ENCODE data around the gene RPL39L. TPM values are rescaled to one million over a fixed set of nuclear protein-coding genes. Genes with fewer than 3 reads are reported as not detected.

RPL39L gene
- total RNA-seq, 1 experiment from 2014 or later, result 145 TPM

- H3K27me3 ChIP-seq, result no peaks in the 10 kb centered on the region
- H3K4me3 ChIP-seq, result no peak overlapping the region
- H3K9me3 ChIP-seq, result no peaks in the 10 kb centered on the region
- DNase-seq, result no peak
- no peaks in the 10 kb centered on the region for H3K36me3 ChIP-seq
These were observed 26.1 kb downstream of the RPL39L start for GRCh38 chr3:187112934-187113793.

- no peak for DNase-seq
- Histone ChIP-seq H3K4me3 (no peak overlapping the region), H3K36me3 (no peaks in the 10 kb centered on the region), H3K27me3 (no peaks in the 10 kb centered on the region), H3K9me3 (no peaks in the 10 kb centered on the region)
These were observed 29.1 kb downstream of the RPL39L start for GRCh38 chr3:187110156-187110555.

DNA sequence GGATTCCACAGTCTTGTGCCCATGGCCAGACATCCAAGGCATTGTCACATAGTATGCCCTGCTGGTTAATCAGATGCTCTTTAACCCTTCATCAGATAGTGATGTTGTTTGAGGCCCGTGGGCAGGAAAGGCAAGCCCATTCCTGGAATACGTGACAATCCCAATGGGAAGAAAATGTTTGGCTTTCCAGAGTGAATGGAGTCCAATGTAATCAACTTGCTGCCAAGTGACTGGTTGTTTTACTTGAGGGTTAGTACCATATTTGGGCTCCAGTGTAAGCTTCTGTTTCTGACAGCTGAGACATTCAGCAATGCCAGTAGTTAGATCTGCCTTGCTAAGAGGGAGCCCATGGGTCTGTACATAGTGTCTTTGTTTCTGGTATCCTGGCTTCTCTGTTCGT is 31.3 kb downstream of the RPL39L start:
- no peaks in the 10 kb centered on the region for H3K27me3 ChIP-seq
- no peaks in the 10 kb centered on the region for H3K9me3 ChIP-seq
- DNase-seq, result no peak
- no peak overlapping the region for H3K4me3 ChIP-seq
- no peaks in the 10 kb centered on the region for H3K36me3 ChIP-seq

DNA sequence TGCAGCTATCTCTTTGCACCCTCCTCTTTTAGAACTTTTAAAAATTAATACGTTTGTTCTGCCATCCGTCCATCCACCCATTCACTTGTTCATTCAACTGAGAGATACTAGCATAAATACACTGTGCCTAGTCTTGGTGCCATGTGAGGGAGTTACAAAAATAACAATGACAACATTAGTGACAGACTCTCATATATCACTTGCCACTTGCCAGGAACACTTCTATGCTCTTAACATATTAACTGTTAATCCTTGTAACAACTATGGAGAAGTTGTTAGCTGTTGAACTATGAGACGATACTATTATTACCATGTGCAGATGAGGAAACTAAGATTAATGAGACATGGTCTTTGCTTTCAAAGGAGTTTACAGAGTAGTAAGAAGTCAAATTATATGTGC is 33.6 kb downstream of the RPL39L start:
- H3K4me3 ChIP-seq, result no peak overlapping the region
- DNase-seq, result no peak

GRCh38 chr3:187104933-187105332 is 34.4 kb downstream of the RPL39L start:
- H3K9me3 ChIP-seq, result no peaks in the 10 kb centered on the region
- H3K36me3 ChIP-seq, result no peaks in the 10 kb centered on the region
- H3K4me3 ChIP-seq, result no peak overlapping the region
- DNase-seq, result no peak
- H3K27me3 ChIP-seq, result no peaks in the 10 kb centered on the region

More for the DNA sequence above, 33.6 kb downstream of the RPL39L start:
- H3K36me3 ChIP-seq, result no peaks in the 10 kb centered on the region
- H3K27me3 ChIP-seq, result no peaks in the 10 kb centered on the region
- no peaks in the 10 kb centered on the region for H3K9me3 ChIP-seq

- Histone ChIP-seq H3K36me3 (no peaks in the 10 kb centered on the region), H3K9me3 (no peaks in the 10 kb centered on the region), H3K27me3 (no peaks in the 10 kb centered on the region), H3K4me3 (no peak overlapping the region)
- DNase-seq, result no peak
These were observed 35.0 kb downstream of the RPL39L start for GRCh38 chr3:187104342-187104741.

GRCh38 chr3:187103251-187103650 is 36.0 kb downstream of the RPL39L start:
- no peaks in the 10 kb centered on the region for H3K27me3 ChIP-seq
- H3K9me3 ChIP-seq, result peaks cover 3% of the 10 kb centered on the region; the same call in 1 of the 2 replicates

GRCh38 chr3:187102073-187102634 is 37.1 kb downstream of the RPL39L start:
- DNase-seq, result no peak
- Histone ChIP-seq H3K27me3 (no peaks in the 10 kb centered on the region), H3K36me3 (no peaks in the 10 kb centered on the region), H3K4me3 (no peak overlapping the region), H3K9me3 (peaks cover 3% of the 10 kb centered on the region; the same call in 1 of the 2 replicates)

More at GRCh38 chr3:187103251-187103650, 36.0 kb downstream of the RPL39L start:
- DNase-seq, result no peak
- no peak overlapping the region for H3K4me3 ChIP-seq
- H3K36me3 ChIP-seq, result no peaks in the 10 kb centered on the region

DNA sequence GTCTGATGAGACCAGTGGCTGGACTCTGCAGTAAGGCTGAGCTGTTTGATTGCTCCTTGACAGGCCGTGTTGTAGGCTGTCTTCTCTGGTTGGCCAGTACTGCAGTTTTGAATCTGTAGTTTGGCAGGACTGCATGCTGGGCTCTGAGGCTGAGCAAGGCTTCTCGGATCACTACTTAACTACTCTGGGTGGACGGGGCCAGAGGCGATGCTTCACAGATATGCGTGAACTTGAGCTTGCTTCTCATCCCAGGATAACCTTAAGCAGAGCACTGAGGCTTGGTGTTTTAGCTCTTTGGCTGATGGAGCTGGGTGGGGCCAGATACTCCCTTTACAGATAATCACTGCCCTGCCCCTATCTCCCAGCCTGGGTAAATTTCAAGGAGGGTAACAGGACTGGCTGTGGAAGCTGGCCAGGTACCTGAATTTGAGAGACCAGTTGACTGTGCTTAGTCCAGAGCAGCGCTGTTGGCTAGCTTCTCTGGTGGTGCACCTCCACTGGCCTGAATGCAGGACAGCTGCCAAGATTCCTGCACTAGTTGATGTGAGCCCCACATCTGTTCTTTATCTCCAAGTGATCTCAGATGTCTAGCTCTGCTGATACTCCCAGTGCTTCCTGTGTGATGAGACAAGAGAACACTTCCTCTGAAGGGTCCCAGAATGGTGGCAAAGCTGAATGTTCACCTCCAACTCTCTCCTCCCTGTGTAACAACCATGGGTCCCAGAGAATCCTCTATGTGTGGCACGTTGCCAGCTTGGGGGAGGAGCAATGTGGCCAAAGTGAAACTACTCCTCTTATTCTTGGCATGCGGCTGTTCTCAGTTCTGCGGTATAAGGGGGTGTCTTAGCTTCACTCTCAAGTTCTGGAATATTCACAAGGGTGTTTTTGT is 37.9 kb downstream of the RPL39L start:
- Histone ChIP-seq H3K9me3 (peaks cover 7% of the 10 kb centered on the region), H3K4me3 (no peak overlapping the region), H3K27me3 (no peaks in the 10 kb centered on the region), H3K36me3 (no peaks in the 10 kb centered on the region)
- DNase-seq, result no peak

GRCh38 chr3:187098923-187099512 is 40.3 kb downstream of the RPL39L start:
- H3K9me3 ChIP-seq, result peaks cover 9% of the 10 kb centered on the region
- no peak overlapping the region for H3K4me3 ChIP-seq
- no peaks in the 10 kb centered on the region for H3K27me3 ChIP-seq
- DNase-seq, result no peak
- no peaks in the 10 kb centered on the region for H3K36me3 ChIP-seq

GRCh38 chr3:187093320-187093719 is 46.0 kb downstream of the RPL39L start:
- Histone ChIP-seq H3K9me3 (peaks cover 16% of the 10 kb centered on the region), H3K36me3 (no peaks in the 10 kb centered on the region), H3K27me3 (no peaks in the 10 kb centered on the region), H3K4me3 (no peak overlapping the region)
- no peak for DNase-seq

DNA sequence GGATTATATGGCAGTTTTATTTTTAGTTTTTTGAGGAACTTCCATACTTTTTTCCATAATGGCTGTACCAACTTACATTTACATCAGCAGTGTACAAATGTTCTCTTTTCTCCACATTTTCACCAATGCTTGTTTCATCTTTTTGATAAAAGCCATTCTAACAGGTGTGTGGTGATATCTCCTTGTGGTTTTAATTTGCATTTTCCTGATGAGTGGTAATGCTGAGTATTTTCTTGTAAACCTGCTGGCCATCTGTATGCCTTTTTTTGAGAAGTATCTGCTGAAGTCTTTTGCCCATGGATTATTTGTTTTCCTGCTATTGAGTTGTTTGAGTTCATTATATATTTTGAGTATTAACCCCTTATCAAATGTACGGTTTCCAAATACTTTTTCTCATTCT is 50.6 kb downstream of the RPL39L start:
- peaks cover 23% of the 10 kb centered on the region for H3K9me3 ChIP-seq
- no peak overlapping the region for H3K4me3 ChIP-seq
- DNase-seq, result no peak
- H3K36me3 ChIP-seq, result no peaks in the 10 kb centered on the region
- H3K27me3 ChIP-seq, result no peaks in the 10 kb centered on the region

DNA sequence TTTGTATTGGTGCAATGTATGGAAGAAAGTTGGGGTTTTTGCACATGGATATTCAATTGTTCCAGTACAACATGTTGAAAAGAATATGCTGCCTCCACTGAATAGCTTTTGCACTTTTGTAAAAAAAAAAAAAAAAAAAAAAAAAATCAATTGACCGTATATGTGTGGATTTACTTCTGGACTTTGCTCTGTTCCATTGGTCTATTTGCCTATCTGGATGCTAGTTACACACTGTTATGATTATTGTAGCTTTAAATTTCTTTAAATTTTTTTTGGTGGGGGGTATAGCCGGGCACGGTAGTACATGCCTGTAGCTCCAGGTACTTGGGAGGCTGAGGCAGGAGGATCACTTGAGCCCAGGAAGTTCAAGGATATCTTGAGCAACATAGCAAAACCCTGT is 52.5 kb downstream of the RPL39L start:
- Histone ChIP-seq H3K4me3 (no peak overlapping the region), H3K36me3 (no peaks in the 10 kb centered on the region), H3K9me3 (peaks cover 20% of the 10 kb centered on the region), H3K27me3 (no peaks in the 10 kb centered on the region)
- DNase-seq, result no peak

GRCh38 chr3:187085933-187086332 is 53.4 kb downstream of the RPL39L start:
- Histone ChIP-seq H3K4me3 (no peak overlapping the region), H3K36me3 (no peaks in the 10 kb centered on the region), H3K9me3 (peaks cover 20% of the 10 kb centered on the region), H3K27me3 (no peaks in the 10 kb centered on the region)
- DNase-seq, result no peak

DNA sequence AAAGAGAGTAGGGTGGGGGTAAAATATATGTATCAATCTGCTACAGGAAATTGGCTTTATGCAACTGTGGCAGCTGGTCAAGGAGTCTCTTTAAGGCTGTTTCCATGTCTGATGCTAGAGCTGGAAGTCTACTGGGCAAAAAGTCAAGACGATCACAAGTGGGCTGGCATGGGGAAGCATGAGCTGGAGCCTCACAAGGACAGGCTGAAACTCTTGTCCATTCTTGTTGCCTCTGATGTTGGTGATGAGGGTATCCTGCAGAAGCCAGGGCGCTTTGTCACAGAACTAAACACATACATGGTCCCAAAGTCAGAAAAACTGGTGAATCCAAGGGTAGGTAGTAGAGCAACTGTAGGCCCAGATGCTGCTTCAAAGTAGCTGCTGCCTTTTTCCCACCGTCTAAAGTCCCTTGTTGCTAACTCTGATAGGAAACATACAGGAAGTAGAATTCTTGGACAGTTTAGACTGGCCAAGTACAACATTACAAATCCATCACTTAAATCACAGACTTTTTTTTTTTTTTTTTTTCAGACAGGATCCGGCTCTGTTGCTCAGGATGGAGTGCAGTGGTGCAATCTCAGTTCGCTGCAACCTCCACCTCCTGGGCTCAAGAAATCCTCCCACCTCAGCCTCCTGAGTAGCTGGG is 54.2 kb downstream of the RPL39L start:
- H3K27me3 ChIP-seq, result no peaks in the 10 kb centered on the region
- DNase-seq, result peak; percentile 5
- H3K4me3 ChIP-seq, result no peak overlapping the region
- H3K9me3 ChIP-seq, result peaks cover 20% of the 10 kb centered on the region
- H3K36me3 ChIP-seq, result no peaks in the 10 kb centered on the region

DNA sequence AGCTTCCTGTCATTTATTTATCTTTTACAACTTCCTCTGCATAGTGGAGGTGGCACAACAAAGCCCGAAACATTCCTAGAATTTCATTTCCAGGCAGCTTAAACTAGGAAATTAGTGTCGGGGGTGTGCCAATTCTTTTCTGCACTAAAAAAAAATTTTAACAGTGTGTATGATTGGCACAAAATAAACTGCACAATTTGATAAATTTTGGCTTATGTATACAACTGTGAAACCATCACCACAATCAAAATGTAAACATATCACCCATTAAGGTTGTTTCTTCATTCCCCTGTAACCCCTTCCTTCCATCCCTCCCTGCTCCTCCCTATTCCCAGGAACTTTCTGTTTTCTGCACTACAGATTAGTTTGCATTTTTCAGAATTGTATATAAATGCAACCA is 54.7 kb downstream of the RPL39L start:
- no peaks in the 10 kb centered on the region for H3K27me3 ChIP-seq
- H3K4me3 ChIP-seq, result no peak overlapping the region
- DNase-seq, result no peak
- peaks cover 20% of the 10 kb centered on the region for H3K9me3 ChIP-seq
- H3K36me3 ChIP-seq, result no peaks in the 10 kb centered on the region
